SK-N-SH (cell line): ENCODE results near the gene PTPN6. TPM values are rescaled to one million over a fixed set of nuclear protein-coding genes. Genes with fewer than 3 reads are reported as not detected.

Experiments used
- CTCF ChIA-PET: fragments of 300-600, 350-600 bp; formaldehyde crosslinking; extraction: SDS; loops from one replicate; lab custom pipeline; 2021; lab: Yijun Ruan, JAX
- POLR2A ChIA-PET: fragments of 350-600 bp; sonication (Branson Sonifier 250); formaldehyde crosslinking; extraction: SDS; loops from one replicate; lab custom pipeline; 2020; ENCODE audit warnings: antibody characterized with exemption, inconsistent platforms; lab: Yijun Ruan, JAX
- DNase-seq: peaks from one replicate; pipeline ENCODE4 v3.0.0; 2012
- H2AFZ ChIP-seq: fragments of 200-600 bp; sonication (generic); 2 replicates; pipeline ENCODE4 v1.8.1; 2016; ENCODE audit warnings: antibody characterized with exemption, mild to moderate bottlenecking, low read depth
- H3F3A ChIP-seq: fragments of 200-600 bp; sonication (generic); replicated peaks from 2 replicates; pipeline ENCODE3; 2016; ENCODE audit warnings: antibody characterized with exemption, mild to moderate bottlenecking; ENCODE audit not compliant: insufficient read depth
- H3K27ac ChIP-seq, 2 experiments: fragments of 200-500 bp in 1 of 2; fragments of 200-600 bp in 1 of 2; sonication (Bioruptor generic) in 1 of 2; sonication (generic), shearing (Covaris generic) in 1 of 2; 2 replicates each; pipeline versions ENCODE4 v1.5.1 to v1.6.1; 2014 to 2016; ENCODE audit warnings: low read depth in 2 of 2, inconsistent platforms in 1 of 2, low read length in 1 of 2, mild to moderate bottlenecking in 1 of 2, mixed read lengths in 1 of 2
- H3K27me3 ChIP-seq: fragments of 200-600 bp; sonication (generic), shearing (Covaris generic); 2 replicates; pipeline ENCODE4 v1.6.1; 2016; ENCODE audit warnings: mixed run types; ENCODE audit not compliant: insufficient read depth
- H3K36me3 ChIP-seq, 2 experiments: fragments of 200-500 bp in 1 of 2; fragments of 200-600 bp in 1 of 2; sonication (Bioruptor generic) in 1 of 2; sonication (generic) in 1 of 2; replicated peaks in 1 of 2; 2 replicates each; pipeline versions ENCODE3 to v1.5.1; 2014 to 2016; ENCODE audit warnings: low read length in 1 of 2, mild to moderate bottlenecking in 1 of 2; ENCODE audit not compliant: insufficient read depth in 2 of 2, control insufficient read depth in 1 of 2
- H3K4me1 ChIP-seq, 2 experiments: fragments of 200-500 bp in 1 of 2; fragments of 200-600 bp in 1 of 2; sonication (Bioruptor generic) in 1 of 2; sonication (generic), shearing (Covaris generic) in 1 of 2; 2 replicates each; pipeline versions ENCODE4 v1.5.1 to v1.6.1; 2014 to 2016; ENCODE audit warnings: low read depth in 1 of 2, low read length in 1 of 2, mixed run types in 1 of 2; ENCODE audit not compliant: insufficient read depth in 2 of 2, control insufficient read depth in 1 of 2
- H3K4me2 ChIP-seq: fragments of 200-600 bp; sonication (generic), shearing (Covaris generic); 2 replicates; pipeline ENCODE4 v1.6.1; 2017; ENCODE audit warnings: mixed run types
- H3K4me3 ChIP-seq, 2 experiments: fragments of 200-500 bp in 1 of 2; fragments of 200-600 bp in 1 of 2; sonication (Bioruptor generic) in 1 of 2; sonication (generic), shearing (Covaris generic) in 1 of 2; 2 replicates each; pipeline versions ENCODE4 v1.5.1 to v1.8.1; 2014 to 2016; ENCODE audit warnings: low read depth in 2 of 2, inconsistent platforms in 1 of 2, low read length in 1 of 2, mild to moderate bottlenecking in 1 of 2, mixed read lengths in 1 of 2, moderate library complexity in 1 of 2
- H3K79me2 ChIP-seq: fragments of 200-600 bp; sonication (generic); 2 replicates; pipeline ENCODE4 v1.8.1; 2017; ENCODE audit warnings: mild to moderate bottlenecking; ENCODE audit not compliant: insufficient read depth
- H3K9ac ChIP-seq: fragments of 200-600 bp; sonication (generic); 2 replicates; pipeline ENCODE4 v1.6.1; 2017; ENCODE audit warnings: mixed run types
- H3K9me2 ChIP-seq: fragments of 200-600 bp; sonication (generic); 2 replicates; pipeline ENCODE4 v1.6.1; 2017; ENCODE audit warnings: mixed run types
- H3K9me3 ChIP-seq: fragments of 200-600 bp; sonication (generic); 2 replicates; pipeline ENCODE4 v1.6.1; 2017; ENCODE audit warnings: mixed run types, mild to moderate bottlenecking, moderate library complexity
- H4K20me1 ChIP-seq: fragments of 200-600 bp; sonication (generic); 2 replicates; pipeline ENCODE4 v1.6.1; 2017; ENCODE audit warnings: mild to moderate bottlenecking, mixed run types; ENCODE audit not compliant: insufficient read depth
- CHD2 ChIP-seq: fragments of 150-350 bp; IDR thresholded peaks from 2 replicates; pipeline ENCODE4 v1.6.1; 2018; ENCODE audit warnings: low read length; ENCODE audit not compliant: partially characterized antibody
- EP300 ChIP-seq, 2 experiments: IDR thresholded peaks; 2 replicates each; pipeline versions ENCODE4 v1.4.0 to v1.6.1; 2012; ENCODE audit warnings: borderline replicate concordance in 1 of 2, low read depth in 1 of 2, low read length in 1 of 2
- EZH2phosphoT487 ChIP-seq: fragments of 200-600 bp; sonication (generic); IDR thresholded peaks from 2 replicates; pipeline ENCODE4 v1.6.1; 2017; ENCODE audit warnings: low read depth, mixed run types, mild to moderate bottlenecking, antibody characterized with exemption, moderate library complexity, borderline replicate concordance
- FOSL2 ChIP-seq: IDR thresholded peaks from 2 replicates; pipeline ENCODE4 v1.4.0; 2012; ENCODE audit warnings: low read depth, mild to moderate bottlenecking, moderate library complexity, borderline replicate concordance
- FOXM1 ChIP-seq: IDR thresholded peaks from 2 replicates; pipeline ENCODE4 v1.4.0; 2012; ENCODE audit warnings: low read depth, mild to moderate bottlenecking
- JUND ChIP-seq: IDR thresholded peaks from 2 replicates; pipeline ENCODE4 v1.4.0; 2012
- MEF2A ChIP-seq: IDR thresholded peaks from 2 replicates; pipeline ENCODE4 v1.4.0; 2012; ENCODE audit warnings: low read depth, borderline replicate concordance
- NFIC ChIP-seq: IDR thresholded peaks from 2 replicates; pipeline ENCODE4 v1.4.0; 2012; ENCODE audit warnings: borderline replicate concordance
- NRF1 ChIP-seq: IDR thresholded peaks from 2 replicates; pipeline ENCODE4 v1.6.1; 2012; ENCODE audit warnings: low read depth, mild to moderate bottlenecking, low read length
- RAD21 ChIP-seq: IDR thresholded peaks from 2 replicates; pipeline ENCODE4 v1.6.1; 2012; ENCODE audit warnings: mild to moderate bottlenecking, low read length
- RCOR1 ChIP-seq: fragments of 150-350 bp; IDR thresholded peaks from 2 replicates; pipeline ENCODE4 v1.6.1; 2017; ENCODE audit warnings: antibody characterized with exemption, low read length
- RFX5 ChIP-seq: IDR thresholded peaks from 2 replicates; pipeline ENCODE4 v1.6.1; 2012; ENCODE audit warnings: mild to moderate bottlenecking, improper control_type of control experiment, low read length
- SMC3 ChIP-seq: IDR thresholded peaks from 2 replicates; pipeline ENCODE4 v1.6.1; 2012; ENCODE audit warnings: low read depth, low read length, improper control_type of control experiment
- TCF12 ChIP-seq: IDR thresholded peaks from 2 replicates; pipeline ENCODE4 v1.4.0; 2012
- TEAD4 ChIP-seq: IDR thresholded peaks from 2 replicates; pipeline ENCODE4 v1.4.0; 2012; ENCODE audit warnings: mild to moderate bottlenecking, borderline replicate concordance; ENCODE audit not compliant: insufficient read depth
- ZBTB33 ChIP-seq: IDR thresholded peaks from 2 replicates; pipeline ENCODE4 v1.4.0; 2012; ENCODE audit warnings: low read depth, borderline replicate concordance
- WGBS: methylation state at CpG from one replicate; pipeline ENCODE4 v1.1.6; 2017; ENCODE audit warnings: low lambda C conversion rate; 5-methylcytosine and 5-hydroxymethylcytosine counted together
- polyA plus RNA-seq, 3 experiments: library from polyadenylated mRNA; depleted of rRNA; stranded (reverse); fragments of >200 nt; gene quantifications; 2 replicates each; pipeline ENCODE4 v1.2.3, GENCODE V29; 2012
- TF ChIP-seq, protein P1 (sequence below): fragments of 150-350 bp; IDR thresholded peaks from 2 replicates; pipeline ENCODE4 v1.6.1; 2016; ENCODE audit warnings: mild to moderate bottlenecking, low read depth, low read length
- TF ChIP-seq, protein P2 (sequence below): IDR thresholded peaks from 2 replicates; pipeline ENCODE4 v1.6.1; 2012; ENCODE audit warnings: mild to moderate bottlenecking, low read depth, low read length, moderate library complexity
- TF ChIP-seq, protein P3 (sequence below): IDR thresholded peaks from 2 replicates; pipeline ENCODE4 v1.4.0; 2012; ENCODE audit warnings: low read depth

The PTPN6 gene
- polyA plus RNA-seq, 1 of the 3 experiments (the other 2 are of a cell fraction) = 0.12 TPM

- Histone ChIP-seq H3K4me2 (no peak overlapping the region), H3K9me3 (no peaks in the 10 kb centered on the region), H3K27me3 (no peaks in the 10 kb centered on the region), H3K9ac (no peak overlapping the region), H3K4me1 (no peaks in the 10 kb centered on the region), H4K20me1 (no peaks in the 10 kb centered on the region), H3K36me3 (peaks cover 13 to 41% of the 10 kb centered on the region in 2 experiments), H3F3A (no peaks in the 10 kb centered on the region), H3K9me2 (no peaks in the 10 kb centered on the region), H3K79me2 (no peaks in the 10 kb centered on the region), H2AFZ (no peak overlapping the region), H3K27ac (no peak overlapping the region), H3K4me3 (no peak overlapping the region)
- DNase-seq = no peak
- 93% methylated on average over 9 of the region's 11 CpGs for WGBS
- POLR2A ChIA-PET = no interaction called here
- TF ChIP-seq, protein P1, sequence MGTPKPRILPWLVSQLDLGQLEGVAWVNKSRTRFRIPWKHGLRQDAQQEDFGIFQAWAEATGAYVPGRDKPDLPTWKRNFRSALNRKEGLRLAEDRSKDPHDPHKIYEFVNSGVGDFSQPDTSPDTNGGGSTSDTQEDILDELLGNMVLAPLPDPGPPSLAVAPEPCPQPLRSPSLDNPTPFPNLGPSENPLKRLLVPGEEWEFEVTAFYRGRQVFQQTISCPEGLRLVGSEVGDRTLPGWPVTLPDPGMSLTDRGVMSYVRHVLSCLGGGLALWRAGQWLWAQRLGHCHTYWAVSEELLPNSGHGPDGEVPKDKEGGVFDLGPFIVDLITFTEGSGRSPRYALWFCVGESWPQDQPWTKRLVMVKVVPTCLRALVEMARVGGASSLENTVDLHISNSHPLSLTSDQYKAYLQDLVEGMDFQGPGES = no peak
- TF ChIP-seq TCF12 (no peak), NFIC (no peak), SMC3 (no peak), NRF1 (no peak), RFX5 (no peak), ZBTB33 (no peak), RCOR1 (no peak), CHD2 (no peak), EZH2phosphoT487 (no peak), JUND (no peak), FOXM1 (no peak), MEF2A (no peak), RAD21 (no peak), FOSL2 (no peak), TEAD4 (no peak), EP300 (IDR thresholded peaks at IDR 0.05; ENCODE audit: borderline replicate concordance in 1 of 2, low read depth in 1 of 2, low read length in 1 of 2) (no peak)
- TF ChIP-seq, protein P2, sequence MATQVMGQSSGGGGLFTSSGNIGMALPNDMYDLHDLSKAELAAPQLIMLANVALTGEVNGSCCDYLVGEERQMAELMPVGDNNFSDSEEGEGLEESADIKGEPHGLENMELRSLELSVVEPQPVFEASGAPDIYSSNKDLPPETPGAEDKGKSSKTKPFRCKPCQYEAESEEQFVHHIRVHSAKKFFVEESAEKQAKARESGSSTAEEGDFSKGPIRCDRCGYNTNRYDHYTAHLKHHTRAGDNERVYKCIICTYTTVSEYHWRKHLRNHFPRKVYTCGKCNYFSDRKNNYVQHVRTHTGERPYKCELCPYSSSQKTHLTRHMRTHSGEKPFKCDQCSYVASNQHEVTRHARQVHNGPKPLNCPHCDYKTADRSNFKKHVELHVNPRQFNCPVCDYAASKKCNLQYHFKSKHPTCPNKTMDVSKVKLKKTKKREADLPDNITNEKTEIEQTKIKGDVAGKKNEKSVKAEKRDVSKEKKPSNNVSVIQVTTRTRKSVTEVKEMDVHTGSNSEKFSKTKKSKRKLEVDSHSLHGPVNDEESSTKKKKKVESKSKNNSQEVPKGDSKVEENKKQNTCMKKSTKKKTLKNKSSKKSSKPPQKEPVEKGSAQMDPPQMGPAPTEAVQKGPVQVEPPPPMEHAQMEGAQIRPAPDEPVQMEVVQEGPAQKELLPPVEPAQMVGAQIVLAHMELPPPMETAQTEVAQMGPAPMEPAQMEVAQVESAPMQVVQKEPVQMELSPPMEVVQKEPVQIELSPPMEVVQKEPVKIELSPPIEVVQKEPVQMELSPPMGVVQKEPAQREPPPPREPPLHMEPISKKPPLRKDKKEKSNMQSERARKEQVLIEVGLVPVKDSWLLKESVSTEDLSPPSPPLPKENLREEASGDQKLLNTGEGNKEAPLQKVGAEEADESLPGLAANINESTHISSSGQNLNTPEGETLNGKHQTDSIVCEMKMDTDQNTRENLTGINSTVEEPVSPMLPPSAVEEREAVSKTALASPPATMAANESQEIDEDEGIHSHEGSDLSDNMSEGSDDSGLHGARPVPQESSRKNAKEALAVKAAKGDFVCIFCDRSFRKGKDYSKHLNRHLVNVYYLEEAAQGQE = no peak
- TF ChIP-seq, protein P3, sequence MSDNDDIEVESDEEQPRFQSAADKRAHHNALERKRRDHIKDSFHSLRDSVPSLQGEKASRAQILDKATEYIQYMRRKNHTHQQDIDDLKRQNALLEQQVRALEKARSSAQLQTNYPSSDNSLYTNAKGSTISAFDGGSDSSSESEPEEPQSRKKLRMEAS = no peak
- CTCF ChIA-PET = no interaction called here
Measured at GRCh38 chr12:6987956-6988553, 36.9 kb downstream of the PTPN6 start.
